Caco-2 (cell line): ENCODE measurements around the gene ERAL1. TPM values are rescaled to one million over a fixed set of nuclear protein-coding genes. Genes with fewer than 3 reads are reported as not detected.

Experiments used
- BruUV-seq: library from RNA; stranded (reverse); fragments of 400-500 nt; replicated peaks from 2 replicates; lab custom pipeline; 2021; lab: Mats Ljungman, UMichigan
- CTCF ChIA-PET: fragments of 300-600 bp; sonication (Branson Sonifier 250); formaldehyde crosslinking; loops from one replicate; lab custom pipeline; 2022; ENCODE audit warnings: antibody characterized with exemption; lab: Charles Lee
- POLR2A ChIA-PET: fragments of 300-600 bp; sonication (Branson Sonifier 250); formaldehyde crosslinking; loops from one replicate; lab custom pipeline; 2022; ENCODE audit warnings: antibody characterized with exemption; lab: Charles Lee
- DNase-seq, 2 experiments: peaks; one replicate each; pipeline versions ENCODE4 v3.0.0 to v3.0.0-alpha.2; 2020 to 2022
- H3K27me3 ChIP-seq: replicated peaks from 2 replicates; pipeline ENCODE4 v1.6.0; 2011; ENCODE audit warnings: low read length; ENCODE audit not compliant: control insufficient read depth, insufficient read depth
- H3K36me3 ChIP-seq: 2 replicates; pipeline ENCODE4 v1.5.1; 2011; ENCODE audit warnings: low read length; ENCODE audit not compliant: control insufficient read depth, insufficient read depth
- H3K4me1 ChIP-seq: fragments of 250-450 bp; sonication (Bioruptor Pico); 2 replicates; pipeline ENCODE4 v1.5.1; 2020; ENCODE audit warnings: mild to moderate bottlenecking
- H3K4me3 ChIP-seq: 2 replicates; pipeline ENCODE4 v1.5.1; 2011; ENCODE audit warnings: low read depth, mild to moderate bottlenecking, control low read depth, low read length
- H3K9me3 ChIP-seq: fragments of 250-450 bp; sonication (Bioruptor Pico); 2 replicates; pipeline ENCODE4 v1.5.1; 2020; ENCODE audit warnings: mild to moderate bottlenecking, moderate library complexity
- H3K27ac Mint-ChIP-seq: one replicate; pipeline ENCODE4 v1.8.0; 2022; ENCODE audit warnings: mixed read lengths; ENCODE audit not compliant: unreplicated experiment
- H3K27me3 Mint-ChIP-seq: one replicate; pipeline ENCODE4 v1.8.0; 2022; ENCODE audit warnings: mixed read lengths; ENCODE audit not compliant: insufficient read depth, unreplicated experiment
- H3K36me3 Mint-ChIP-seq: one replicate; pipeline ENCODE4 v1.8.0; 2022; ENCODE audit warnings: mild to moderate bottlenecking, mixed read lengths; ENCODE audit not compliant: insufficient read depth, unreplicated experiment
- H3K4me1 Mint-ChIP-seq: one replicate; pipeline ENCODE4 v1.8.0; 2022; ENCODE audit warnings: low read depth, mixed read lengths; ENCODE audit not compliant: unreplicated experiment
- H3K4me3 Mint-ChIP-seq: one replicate; pipeline ENCODE4 v1.8.0; 2022; ENCODE audit warnings: mild to moderate bottlenecking, moderate library complexity, mixed read lengths; ENCODE audit not compliant: unreplicated experiment
- H3K9me3 Mint-ChIP-seq: one replicate; pipeline ENCODE4 v1.8.0; 2022; ENCODE audit warnings: mixed read lengths; ENCODE audit not compliant: unreplicated experiment
- CTCF ChIP-seq, 2 experiments: fragments of 200-600 bp in 1 of 2; IDR thresholded peaks; 1 replicate in 1 of 2; 2 replicates in 1 of 2; pipeline versions ENCODE4 v1.5.1 to v1.8.0; 2011 to 2022; ENCODE audit warnings: antibody characterized with exemption in 1 of 2, control low read depth in 1 of 2, inconsistent platforms in 1 of 2, low read depth in 1 of 2, low read length in 1 of 2, mild to moderate bottlenecking in 1 of 2, moderate library complexity in 1 of 2; ENCODE audit not compliant: insufficient read depth in 1 of 2, severe bottlenecking in 1 of 2, unreplicated experiment in 1 of 2
- intact Hi-C: fragments of 100-400 bp; cut with micrococcal nuclease; formaldehyde crosslinking; loops from one replicate; pipeline ENCODE4 v1.10.0; 2022; ENCODE audit not compliant: unreplicated experiment
- total RNA-seq: library from RNA; stranded (reverse); gene quantifications from 2 replicates; pipeline ENCODE4 v1.2.3, GENCODE V29; 2022

Gene ERAL1
- total RNA-seq, 1 experiment from 2014 or later, result 85.1 TPM

- H3K36me3 Mint-ChIP-seq, result peaks cover 32% of the 10 kb centered on the region
- no peaks in the 10 kb centered on the region for H3K27me3 Mint-ChIP-seq
- intact Hi-C loops, result no loop called here
- H3K36me3 ChIP-seq, result no peaks in the 10 kb centered on the region
- BruUV-seq, result no TSS peak
- no peaks in the 10 kb centered on the region for H3K9me3 ChIP-seq
- no peak for TF ChIP-seq CTCF (IDR thresholded peaks at IDR 0.05; ENCODE audit: insufficient read depth in 1 of 2, low read depth in 1 of 2, low read length in 1 of 2, severe bottlenecking in 1 of 2, unreplicated experiment in 1 of 2)
- no peaks in the 10 kb centered on the region for H3K27me3 ChIP-seq
- ChIA-PET POLR2A (no interaction called here), CTCF (interaction anchor here (1.8 kb wide), 2 partner anchors 47 to 60 kb away, joined by 6 to 9 read pairs; no protein-coding TSS in a partner anchor)
- no peak overlapping the region for H3K4me3 ChIP-seq
- no peak overlapping the region for H3K27ac Mint-ChIP-seq
- H3K4me3 Mint-ChIP-seq, result no peak overlapping the region
- no peak for DNase-seq
- peaks cover 20% of the 10 kb centered on the region for H3K4me1 ChIP-seq
- H3K4me1 Mint-ChIP-seq, result no peaks in the 10 kb centered on the region
- H3K9me3 Mint-ChIP-seq, result no peaks in the 10 kb centered on the region
These were observed 44.4 kb upstream of the ERAL1 start for GRCh38 chr17:28810437-28810836.

DNA sequence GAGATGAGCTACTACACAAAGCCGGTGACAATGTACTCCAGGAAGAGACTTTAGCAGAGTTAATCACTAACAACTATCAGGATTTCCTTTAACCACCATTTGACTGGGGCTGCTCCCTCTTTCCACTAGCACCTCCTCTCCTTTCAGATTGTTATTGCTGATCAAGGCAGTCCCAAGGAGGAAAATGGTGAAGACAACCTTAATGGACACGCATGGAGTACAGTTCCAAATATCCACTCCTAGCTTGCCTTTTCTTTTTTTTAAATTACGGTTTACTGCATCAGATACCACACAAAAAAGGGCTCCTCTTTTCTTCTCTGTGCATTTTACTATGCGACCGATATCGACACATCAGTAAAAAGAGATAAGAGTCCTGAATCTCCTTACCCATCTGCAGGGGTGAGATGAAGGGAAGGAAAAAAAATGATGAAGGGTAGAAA is 43.1 kb upstream of the ERAL1 start:
- Histone ChIP-seq H3K4me1 (peaks cover 20% of the 10 kb centered on the region), H3K36me3 (no peaks in the 10 kb centered on the region), H3K4me3 (peak overlapping the region; percentile 96), H3K27me3 (no peaks in the 10 kb centered on the region), H3K9me3 (no peaks in the 10 kb centered on the region)
- Mint-ChIP-seq H3K4me3 (peak overlapping the region; percentile 93), H3K36me3 (peaks cover 23% of the 10 kb centered on the region), H3K9me3 (no peaks in the 10 kb centered on the region), H3K27me3 (no peaks in the 10 kb centered on the region), H3K4me1 (no peaks in the 10 kb centered on the region), H3K27ac (peak overlapping the region; percentile 75)
- DNase-seq, result peak in 1 of 2 experiments; percentile 37
- intact Hi-C loops, result loop anchor here (1.0 kb wide), 1 partner anchor 48 kb away; no protein-coding TSS in a partner anchor
- BruUV-seq, result TSS peak; percentile 50
- ChIA-PET POLR2A (interaction anchor here (0.7 to 0.8 kb wide), 2 partner anchors 79 to 92 kb away, joined by 3 to 4 read pairs; partner anchors contain the start of gene RPL23A), CTCF (interaction anchor here (0.6 to 1.8 kb wide), 3 partner anchors 48 to 518 kb away, joined by 6 to 9 read pairs (median 8); no protein-coding TSS in a partner anchor)
- TF ChIP-seq CTCF (IDR thresholded peaks at IDR 0.05; ENCODE audit: insufficient read depth in 1 of 2, low read depth in 1 of 2, low read length in 1 of 2, severe bottlenecking in 1 of 2, unreplicated experiment in 1 of 2), result peak in 1 of 2 experiments; percentile 2

DNA sequence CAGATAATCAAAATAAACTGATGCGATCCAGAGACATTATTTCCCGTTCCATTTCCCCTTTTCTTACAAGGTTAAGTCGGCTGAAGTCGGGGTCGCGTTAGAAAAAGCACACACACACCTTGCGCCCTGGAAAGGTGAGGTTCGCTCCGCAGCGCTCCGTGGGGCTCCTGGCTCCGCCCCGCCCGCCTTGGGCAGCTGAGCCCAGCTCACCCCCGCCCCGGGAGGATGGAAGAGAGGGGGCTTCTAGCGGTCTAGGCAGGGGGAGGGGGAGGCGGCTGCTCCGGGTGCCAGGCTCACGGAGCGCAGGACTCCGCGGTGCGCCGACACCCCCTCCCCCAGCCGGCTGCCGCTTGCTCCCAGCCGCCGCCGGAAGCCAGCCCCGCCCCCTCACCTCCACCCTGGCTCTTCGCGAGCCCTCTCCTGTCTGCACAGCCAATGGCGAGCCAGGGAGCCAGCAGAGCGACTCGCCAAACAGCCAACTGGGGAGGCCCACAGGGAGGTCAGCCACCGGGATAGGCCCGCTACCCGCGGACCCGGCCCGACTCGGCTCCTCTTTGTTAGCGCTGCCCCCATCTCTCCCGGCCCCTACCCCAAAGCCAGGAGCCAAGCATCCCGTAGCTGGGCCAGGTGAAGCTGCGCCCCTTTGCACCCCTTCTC is 42.6 kb upstream of the ERAL1 start:
- no peaks in the 10 kb centered on the region for H3K4me1 Mint-ChIP-seq
- no peaks in the 10 kb centered on the region for H3K27me3 ChIP-seq
- H3K27ac Mint-ChIP-seq, result peak overlapping the region; percentile 75
- ChIA-PET POLR2A (interaction anchor here (0.8 kb wide), 1 partner anchor 93 kb away, joined by 4 read pairs; the partner anchor contains the start of gene RPL23A), CTCF (interaction anchor here (0.6 to 1.8 kb wide), 3 partner anchors 48 to 518 kb away, joined by 6 to 9 read pairs (median 8); no protein-coding TSS in a partner anchor)
- H3K9me3 ChIP-seq, result no peaks in the 10 kb centered on the region
- H3K36me3 ChIP-seq, result no peaks in the 10 kb centered on the region
- no peaks in the 10 kb centered on the region for H3K9me3 Mint-ChIP-seq
- peaks cover 19% of the 10 kb centered on the region for H3K36me3 Mint-ChIP-seq
- peaks cover 18% of the 10 kb centered on the region for H3K4me1 ChIP-seq
- H3K27me3 Mint-ChIP-seq, result no peaks in the 10 kb centered on the region
- peak overlapping the region; percentile 93 for H3K4me3 Mint-ChIP-seq
- peak; percentile 99 for DNase-seq
- intact Hi-C loops, result loop anchor here (1.0 kb wide), 1 partner anchor 49 kb away; no protein-coding TSS in a partner anchor
- H3K4me3 ChIP-seq, result peak overlapping the region; percentile 96
- no peak for TF ChIP-seq CTCF (IDR thresholded peaks at IDR 0.05; ENCODE audit: insufficient read depth in 1 of 2, low read depth in 1 of 2, low read length in 1 of 2, severe bottlenecking in 1 of 2, unreplicated experiment in 1 of 2)
- BruUV-seq, result no TSS peak
